NCI-H1417 (cell line): ENCODE measurements around the gene GREM1.

Experiments
- DNase-seq, 3 experiments: peaks; one replicate each; lab custom pipeline; 2025; lab: John Stamatoyannopoulos, UW

The GREM1 gene

DNA sequence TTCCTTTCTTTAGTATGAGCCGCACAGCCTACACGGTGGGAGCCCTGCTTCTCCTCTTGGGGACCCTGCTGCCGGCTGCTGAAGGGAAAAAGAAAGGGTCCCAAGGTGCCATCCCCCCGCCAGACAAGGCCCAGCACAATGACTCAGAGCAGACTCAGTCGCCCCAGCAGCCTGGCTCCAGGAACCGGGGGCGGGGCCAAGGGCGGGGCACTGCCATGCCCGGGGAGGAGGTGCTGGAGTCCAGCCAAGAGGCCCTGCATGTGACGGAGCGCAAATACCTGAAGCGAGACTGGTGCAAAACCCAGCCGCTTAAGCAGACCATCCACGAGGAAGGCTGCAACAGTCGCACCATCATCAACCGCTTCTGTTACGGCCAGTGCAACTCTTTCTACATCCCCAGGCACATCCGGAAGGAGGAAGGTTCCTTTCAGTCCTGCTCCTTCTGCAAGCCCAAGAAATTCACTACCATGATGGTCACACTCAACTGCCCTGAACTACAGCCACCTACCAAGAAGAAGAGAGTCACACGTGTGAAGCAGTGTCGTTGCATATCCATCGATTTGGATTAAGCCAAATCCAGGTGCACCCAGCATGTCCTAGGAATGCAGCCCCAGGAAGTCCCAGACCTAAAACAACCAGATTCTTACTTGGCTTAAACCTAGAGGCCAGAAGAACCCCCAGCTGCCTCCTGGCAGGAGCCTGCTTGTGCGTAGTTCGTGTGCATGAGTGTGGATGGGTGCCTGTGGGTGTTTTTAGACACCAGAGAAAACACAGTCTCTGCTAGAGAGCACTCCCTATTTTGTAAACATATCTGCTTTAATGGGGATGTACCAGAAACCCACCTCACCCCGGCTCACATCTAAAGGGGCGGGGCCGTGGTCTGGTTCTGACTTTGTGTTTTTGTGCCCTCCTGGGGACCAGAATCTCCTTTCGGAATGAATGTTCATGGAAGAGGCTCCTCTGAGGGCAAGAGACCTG is 13.2 kb downstream of the GREM1 start:
- DNase-seq, result peak in 2 of 3 experiments; percentile 3 to 55

DNA sequence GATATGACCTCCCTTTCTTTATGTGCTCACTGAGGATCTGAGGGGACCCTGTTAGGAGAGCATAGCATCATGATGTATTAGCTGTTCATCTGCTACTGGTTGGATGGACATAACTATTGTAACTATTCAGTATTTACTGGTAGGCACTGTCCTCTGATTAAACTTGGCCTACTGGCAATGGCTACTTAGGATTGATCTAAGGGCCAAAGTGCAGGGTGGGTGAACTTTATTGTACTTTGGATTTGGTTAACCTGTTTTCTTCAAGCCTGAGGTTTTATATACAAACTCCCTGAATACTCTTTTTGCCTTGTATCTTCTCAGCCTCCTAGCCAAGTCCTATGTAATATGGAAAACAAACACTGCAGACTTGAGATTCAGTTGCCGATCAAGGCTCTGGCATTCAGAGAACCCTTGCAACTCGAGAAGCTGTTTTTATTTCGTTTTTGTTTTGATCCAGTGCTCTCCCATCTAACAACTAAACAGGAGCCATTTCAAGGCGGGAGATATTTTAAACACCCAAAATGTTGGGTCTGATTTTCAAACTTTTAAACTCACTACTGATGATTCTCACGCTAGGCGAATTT is 14.9 kb downstream of the GREM1 start:
- DNase-seq, result no peak

DNA sequence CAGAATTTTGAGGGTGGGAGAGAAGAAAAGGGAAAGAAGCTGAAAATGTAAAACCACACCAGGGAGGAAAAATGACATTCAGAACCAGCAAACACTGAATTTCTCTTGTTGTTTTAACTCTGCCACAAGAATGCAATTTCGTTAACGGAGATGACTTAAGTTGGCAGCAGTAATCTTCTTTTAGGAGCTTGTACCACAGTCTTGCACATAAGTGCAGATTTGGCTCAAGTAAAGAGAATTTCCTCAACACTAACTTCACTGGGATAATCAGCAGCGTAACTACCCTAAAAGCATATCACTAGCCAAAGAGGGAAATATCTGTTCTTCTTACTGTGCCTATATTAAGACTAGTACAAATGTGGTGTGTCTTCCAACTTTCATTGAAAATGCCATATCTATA is 15.5 kb downstream of the GREM1 start:
- DNase-seq, result no peak

DNA sequence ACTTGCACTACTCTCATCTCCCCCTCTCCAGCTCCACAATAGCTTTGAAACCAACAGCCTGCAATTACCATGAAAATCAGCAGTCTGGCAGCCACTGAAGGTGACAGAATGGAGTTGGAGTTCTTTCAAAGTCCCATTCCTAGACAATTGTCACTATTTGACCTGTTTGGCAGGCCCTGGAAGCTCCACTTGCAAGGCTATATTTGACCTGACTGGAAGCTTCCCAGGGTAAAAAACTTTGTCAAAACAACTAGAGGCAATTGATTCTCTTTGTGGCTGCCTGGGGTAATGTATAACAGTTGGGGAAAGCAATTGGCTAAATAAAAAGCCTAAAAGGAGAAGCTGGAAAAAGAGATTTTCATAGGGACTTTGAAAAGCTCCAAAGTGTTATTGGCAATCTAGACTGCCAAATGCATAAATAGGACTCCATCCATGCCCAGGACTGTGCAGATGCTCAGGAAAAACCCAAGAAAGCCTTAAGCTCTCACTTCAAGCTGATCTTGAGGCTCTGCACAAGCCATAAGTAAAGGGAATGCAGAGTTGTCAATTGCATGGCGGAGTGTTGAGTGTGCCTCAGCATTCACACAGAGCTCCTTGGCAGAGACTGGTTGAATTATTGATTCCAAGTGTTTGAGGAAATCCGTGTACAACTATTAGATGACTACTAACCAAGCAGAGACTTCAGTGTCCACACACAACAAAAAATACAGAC is 18.3 kb downstream of the GREM1 start:
- no peak for DNase-seq

DNA sequence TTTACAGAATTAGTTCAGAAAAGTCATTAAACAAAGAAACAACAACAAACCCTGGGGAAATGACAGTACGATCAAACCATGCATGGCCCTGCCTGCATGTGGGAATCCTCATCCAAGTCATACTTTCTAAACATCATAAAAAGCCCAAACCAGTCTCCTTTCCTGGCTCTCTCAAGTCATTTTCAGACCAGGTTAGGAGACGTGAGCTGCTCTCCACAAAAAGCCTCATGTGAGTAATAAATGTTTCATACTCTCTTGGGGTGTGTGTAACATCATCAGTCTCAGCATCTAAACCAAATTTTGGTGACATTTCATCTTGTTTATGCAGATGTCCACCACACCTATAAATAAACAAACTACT is 18.9 kb downstream of the GREM1 start:
- DNase-seq, result no peak

DNA sequence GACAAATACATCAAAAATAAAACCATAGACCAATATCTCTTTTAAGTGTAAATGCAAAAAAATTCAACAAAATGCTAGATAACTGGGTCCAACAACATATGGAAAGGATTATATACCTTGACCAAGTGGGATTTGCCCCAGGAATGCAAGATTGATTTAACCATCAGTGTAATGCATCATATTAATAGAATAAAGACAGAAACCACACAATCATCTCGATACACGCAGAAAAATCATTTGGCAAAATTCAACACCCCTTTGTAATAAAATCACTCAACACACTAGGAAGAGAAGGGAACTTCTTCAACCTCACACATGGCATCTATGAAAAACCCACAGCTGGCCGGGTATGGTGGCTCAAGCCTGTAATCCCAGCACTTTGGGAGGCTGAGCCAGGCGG is 19.5 kb downstream of the GREM1 start:
- DNase-seq, result no peak

DNA sequence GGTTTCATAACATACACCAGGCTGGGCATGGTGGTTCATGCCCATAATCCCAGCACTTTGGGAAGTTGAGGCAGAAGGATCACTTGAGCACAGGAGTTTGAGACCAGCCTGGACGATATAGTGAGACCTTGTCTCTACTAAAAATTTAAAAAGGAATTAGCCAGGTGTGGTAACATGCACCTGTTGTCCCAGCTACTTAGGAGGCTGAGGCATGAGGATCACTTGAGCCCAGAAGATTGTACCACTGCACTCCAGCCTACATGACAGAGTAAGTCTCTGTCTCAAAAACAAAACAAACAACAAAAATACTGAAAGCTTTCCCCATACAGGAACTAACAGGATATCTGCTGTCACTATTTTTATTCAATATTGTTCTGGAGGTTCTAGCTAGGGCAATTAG is 20.9 kb downstream of the GREM1 start:
- DNase-seq, result no peak

DNA sequence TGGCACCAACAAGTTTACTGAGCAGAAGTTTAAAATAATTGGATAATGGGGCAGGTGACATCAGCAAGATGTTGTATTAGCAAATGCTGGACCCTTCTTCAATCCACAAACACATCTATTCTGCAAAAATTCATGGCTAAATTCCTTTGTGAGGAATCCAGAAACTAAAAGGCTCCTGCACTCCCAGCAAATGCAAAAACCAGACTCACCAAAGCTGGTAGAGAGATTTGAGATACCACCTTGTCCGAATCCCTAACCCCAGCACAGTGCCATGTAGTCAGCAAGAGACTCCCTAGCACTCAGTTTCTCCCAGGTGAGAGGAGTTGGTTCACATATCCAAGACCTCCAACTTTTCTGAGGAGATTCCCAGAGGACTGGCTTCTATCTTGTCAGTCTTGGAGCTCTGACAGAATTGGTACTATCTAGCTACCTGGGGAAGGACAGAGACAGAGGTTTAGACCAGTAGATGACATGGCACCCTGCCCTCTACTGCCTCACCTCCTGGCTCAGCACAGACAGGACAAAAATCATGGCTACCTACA is 21.8 kb downstream of the GREM1 start:
- DNase-seq, result no peak

DNA sequence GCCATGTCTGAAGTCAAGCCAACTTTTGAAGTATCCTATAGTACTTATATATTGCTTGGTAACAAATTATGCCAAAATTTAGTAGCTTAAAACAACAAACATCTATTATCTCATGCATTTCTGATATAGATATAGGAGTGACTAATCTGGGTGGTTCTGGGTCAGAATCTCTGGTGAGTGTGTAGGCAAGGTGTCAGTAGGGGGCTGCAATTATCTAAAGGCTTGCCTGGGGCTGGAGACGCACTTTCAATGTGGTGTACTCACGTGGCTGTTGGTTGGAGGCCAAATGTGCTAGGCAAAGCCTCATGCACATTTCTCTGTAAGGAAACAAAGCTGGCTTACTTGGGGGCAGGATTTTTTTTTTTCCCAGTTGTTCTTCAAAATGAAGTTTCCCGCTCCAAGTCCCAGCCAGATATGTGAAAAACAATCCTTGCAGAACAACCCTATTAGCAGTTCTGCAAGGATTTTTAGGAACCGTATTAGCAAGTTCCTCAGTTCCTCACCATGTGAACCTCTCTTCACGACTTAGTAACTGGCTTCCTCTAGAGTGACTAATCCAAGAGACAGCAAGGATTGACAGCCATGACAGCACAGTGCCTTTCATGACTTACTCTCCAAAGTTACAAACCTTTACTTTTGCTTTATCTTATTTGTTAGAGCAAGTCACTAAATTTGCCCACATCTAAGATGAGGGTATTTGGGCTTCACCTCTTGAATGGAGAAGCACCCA is 25.8 kb downstream of the GREM1 start:
- peak in 1 of 3 experiments; percentile 40 for DNase-seq

DNA sequence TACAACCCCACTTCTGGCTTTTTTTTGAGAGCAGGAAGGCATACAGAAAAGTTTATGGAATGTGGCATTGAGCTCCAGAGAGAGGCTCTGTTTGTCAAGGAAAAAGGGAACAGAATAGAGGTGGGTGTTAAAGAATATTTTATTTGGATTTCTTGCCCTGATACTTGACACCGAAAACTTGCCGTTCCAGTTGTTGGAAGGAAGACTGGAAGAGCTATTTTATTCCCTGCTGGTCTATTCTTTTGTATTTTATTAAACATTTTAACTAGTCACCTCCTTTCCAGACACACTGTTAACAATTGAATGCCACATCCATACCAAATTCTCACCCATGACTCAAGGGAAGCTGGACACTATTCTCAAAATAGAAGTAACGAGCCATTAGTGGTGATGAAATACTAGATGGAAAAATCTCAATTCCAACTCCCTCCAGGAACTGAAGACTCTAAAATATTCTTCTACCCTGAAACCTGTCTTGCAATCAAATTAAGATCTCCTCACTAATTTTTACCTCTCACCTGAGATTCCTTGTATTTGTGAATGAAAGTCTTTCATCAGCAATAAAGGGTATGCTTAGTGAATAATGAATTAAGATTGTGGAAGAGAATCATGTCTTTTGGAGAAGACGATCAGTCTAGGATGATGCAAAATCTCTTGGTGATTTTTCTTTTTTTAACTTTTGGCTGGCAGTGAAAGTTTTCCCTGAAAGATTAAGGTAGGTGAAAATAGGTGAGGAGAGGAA is 28.5 kb downstream of the GREM1 start:
- no peak for DNase-seq

DNA sequence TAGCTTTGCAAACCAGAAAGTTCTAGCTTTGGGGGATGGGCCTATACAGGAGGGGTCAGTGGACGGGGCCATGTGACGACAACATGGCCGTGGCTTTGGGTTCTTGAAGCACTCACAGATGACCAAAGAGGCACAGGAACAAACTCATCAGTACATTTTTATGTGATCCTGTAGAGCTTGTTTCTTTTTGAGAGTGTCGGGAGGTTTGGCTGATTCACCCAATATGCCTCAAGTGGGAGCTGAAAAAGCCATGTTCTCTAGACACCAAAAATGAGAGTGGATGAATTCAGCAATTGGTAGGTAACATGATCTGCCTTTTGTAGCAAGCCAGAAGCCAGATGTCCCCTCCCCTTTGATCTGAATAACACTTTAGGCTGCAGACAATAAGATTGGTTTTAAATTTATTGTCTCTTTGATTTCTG is 30.1 kb downstream of the GREM1 start:
- peak in 2 of 3 experiments; percentile 20 to 45 for DNase-seq

DNA sequence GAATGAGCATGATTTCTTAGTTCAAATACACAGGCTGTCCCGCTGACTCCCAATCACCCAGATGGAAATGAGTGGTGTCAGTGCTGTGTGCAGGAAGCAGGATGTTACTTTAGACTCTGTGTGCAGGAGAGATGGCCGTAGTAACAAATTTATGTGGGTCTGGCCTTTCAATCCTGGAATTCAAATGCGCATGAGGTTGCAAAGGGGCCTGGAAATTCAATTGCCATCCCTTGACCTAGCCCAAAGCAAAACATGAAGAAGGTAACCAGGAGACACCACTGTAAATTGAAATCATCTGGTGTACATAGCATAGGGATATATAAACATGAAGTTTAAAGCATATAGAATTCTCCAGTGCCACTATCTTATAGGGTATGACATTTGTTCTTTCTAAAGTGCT is 33.2 kb downstream of the GREM1 start:
- no peak for DNase-seq

DNA sequence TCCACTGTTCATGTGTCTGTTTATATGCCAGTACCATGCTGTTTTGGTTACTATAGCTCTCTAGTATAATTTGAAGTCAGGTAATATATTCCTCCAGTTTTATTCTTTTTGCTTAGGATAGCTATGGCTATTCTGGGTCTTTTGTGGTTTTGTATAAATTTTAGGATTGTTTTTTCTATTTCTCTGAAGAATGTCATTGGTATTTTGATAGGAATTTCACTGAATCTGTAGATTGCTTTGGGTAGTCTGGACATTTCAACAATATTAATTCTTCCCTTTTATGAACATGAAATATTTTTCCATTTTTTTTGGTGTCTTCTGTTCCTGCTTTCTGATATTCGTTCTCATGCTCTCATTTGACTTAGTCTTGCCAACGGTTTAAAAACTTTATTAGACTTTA is 39.6 kb downstream of the GREM1 start:
- no peak for DNase-seq

DNA sequence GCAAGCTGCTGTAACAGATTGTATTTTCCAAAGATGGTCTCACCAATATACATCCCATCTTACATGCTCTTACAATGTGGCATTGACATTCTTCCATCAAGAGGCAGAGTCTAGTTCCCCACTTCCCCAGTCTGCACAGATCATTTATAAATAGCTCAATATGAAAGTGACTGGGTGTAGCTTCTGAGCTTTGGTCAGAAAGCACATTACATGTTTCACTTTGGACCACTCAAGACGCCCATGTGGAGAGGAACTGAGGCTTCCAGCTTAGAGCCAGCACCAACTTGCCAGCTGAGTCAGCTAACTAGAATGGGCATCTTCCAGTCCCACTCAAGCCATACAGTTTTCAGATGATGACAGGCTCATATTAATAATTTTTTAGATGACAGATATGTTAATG is 45.5 kb downstream of the GREM1 start:
- no peak for DNase-seq

DNA sequence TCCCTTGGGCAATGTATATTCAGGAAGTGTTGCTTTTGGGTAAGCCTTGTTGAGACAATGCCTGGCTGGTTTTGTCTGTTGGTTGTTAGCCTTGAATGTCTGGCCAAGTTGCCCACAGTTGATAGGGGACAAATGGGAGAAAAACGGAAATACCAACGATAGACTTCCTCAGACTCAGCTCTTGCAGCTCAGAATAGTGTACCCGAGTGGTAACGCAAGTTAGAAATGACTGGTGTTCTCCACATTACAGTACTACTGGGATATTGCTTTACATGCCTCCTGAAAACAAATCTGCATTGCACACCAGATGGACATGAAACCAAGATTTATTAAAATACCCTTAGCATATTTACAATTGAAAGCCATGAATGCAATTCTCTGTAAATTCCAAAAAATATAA is 47.4 kb downstream of the GREM1 start:
- no peak for DNase-seq

DNA sequence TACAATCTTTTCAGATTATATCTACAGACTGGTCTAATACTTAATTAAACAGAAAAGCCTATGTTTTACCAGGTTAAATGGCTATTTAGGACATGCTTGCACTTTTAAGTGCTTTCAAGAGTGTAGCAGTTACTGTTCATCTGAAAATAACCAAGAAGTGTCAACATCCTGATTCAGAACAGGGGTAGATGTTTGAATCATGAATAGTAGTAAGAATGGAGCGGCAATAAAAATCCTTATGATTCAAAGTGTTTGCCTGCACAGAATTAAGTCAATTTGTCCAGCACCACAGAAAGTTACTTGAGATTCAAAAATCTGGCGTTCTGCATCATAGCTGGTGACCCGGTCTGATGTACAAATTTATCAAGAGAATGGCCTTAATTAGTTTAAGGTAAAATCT is 48.3 kb downstream of the GREM1 start:
- no peak for DNase-seq

DNA sequence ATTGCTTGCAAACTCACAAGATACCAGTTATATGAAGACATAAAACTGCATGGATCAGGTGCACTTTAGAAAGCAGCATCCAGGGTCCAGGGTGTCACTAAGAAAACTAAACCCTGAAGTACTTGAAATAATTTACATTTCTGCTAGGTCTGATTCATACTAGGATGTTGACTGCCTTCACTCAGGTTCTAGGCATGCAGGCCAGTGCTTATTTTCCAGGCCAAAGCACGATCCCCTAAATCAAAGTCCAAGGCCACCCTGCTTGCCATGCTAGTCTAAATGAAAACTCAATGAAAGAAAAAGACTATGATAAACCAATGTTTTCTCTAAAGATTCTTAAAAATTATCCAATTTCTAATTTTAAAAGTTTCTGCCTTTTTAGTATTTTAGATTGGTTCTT is 49.4 kb downstream of the GREM1 start:
- DNase-seq, result no peak

DNA sequence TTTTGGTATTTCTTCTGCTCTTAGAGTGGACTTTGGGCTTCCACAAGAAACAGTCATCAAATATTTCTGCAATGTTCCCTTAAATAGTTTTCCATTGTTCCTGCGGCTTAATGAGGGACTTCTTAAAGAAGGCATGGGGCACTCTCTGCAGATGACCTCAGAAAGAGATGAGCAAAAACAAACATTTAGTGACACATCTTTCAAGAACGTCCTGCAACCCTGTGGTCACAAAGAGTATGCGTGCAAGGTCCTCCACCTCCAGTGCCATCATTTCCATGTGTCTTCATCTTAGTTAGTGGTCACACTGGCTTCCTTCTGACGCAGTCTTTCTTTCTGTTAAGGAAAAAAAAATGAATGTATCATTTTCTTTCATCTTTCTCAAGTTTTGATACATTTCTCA is 56.2 kb downstream of the GREM1 start:
- DNase-seq, result no peak

DNA sequence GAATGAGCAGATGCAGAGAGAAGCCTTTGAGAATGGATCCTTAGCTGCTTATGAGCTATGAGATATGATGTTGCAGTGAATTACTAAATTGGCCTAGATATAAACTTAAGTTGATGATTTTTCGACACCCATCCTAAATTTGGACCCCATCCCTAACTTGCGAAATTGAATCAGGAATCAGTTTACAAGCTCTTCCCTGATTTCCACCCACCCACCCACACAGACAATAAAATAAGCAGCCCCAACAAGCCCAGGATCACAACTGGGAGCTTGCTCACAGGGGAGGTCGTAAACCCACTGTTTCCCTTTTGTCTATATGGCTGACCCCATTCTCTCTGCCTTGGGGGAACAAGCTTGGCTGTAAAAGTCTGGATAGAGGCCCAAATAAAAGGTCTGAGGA is 57.3 kb downstream of the GREM1 start:
- DNase-seq, result no peak

DNA sequence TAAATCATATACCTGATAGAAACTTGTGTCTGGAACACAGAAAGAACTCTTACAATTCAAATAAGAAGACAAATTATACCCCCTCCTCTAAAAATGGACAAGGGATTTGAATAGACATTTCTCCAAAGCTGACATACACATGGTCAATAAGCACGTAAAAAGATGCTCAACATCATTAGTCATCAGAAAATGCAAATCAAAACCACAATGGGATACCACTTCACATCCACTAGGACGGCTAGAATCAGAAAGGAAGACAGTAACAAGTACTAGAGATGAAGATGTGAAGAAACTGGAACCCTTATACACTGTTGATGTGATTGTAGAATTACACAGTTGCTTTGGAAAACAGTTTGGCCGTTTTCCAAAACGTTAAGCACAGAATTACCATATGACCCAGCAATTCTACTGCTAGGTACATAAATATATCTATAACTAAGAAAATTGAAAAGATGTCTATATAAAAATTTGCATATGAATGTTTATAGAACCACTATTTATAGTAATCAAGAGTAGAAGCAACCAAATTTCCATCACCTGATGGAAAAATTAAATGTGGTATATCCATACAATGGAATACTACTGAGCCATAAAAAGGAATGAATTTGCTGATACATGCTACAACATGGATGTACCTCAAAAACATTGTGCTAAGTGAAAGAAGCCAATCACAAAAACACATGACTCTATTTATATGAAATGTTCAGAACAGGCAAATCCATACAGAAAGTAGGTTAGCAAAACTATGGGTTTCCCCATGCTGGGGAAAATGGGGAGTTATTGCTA is 60.8 kb downstream of the GREM1 start:
- no peak for DNase-seq
